GM12872 (cell line): Measurements from ENCODE around the gene LRRC27.
A peak's percentile ranks its signal among the peaks of the same experiment; 100 is the strongest.

ENCODE experiments used
- CTCF ChIP-seq: IDR thresholded peaks from 3 replicates; pipeline ENCODE4 v1.5.1; 2011; ENCODE audit warnings: low read depth, mild to moderate bottlenecking, low read length, moderate library complexity; ENCODE audit not compliant: insufficient read depth

The LRRC27 gene

DNA sequence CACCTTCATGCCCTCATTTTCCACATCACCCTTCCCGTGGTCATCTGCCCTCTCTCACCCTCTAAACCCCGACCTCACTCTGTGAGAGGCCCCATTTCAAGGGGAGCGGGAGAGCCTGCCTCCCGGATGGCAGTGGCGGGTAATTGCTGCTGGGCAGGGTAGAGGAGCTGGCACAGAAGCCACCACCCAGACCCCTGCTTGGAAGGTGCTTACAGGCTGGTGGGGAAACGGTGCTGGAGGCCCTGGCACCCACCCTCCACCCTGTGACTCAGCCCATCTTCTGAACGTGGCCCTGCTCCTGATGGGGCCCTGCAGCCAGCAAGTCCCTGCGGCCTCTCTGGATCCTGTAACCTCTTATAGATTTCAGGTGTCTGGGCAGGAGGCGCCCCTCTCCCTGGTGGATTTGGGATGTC lies 54.4 kb downstream of the LRRC27 start:
- TF ChIP-seq CTCF = no peak

GRCh38 chr10:132387764-132388210 lies 55.8 kb downstream of the LRRC27 start:
- TF ChIP-seq CTCF = peak; percentile 64; the same call in 2 of the 3 replicates

DNA sequence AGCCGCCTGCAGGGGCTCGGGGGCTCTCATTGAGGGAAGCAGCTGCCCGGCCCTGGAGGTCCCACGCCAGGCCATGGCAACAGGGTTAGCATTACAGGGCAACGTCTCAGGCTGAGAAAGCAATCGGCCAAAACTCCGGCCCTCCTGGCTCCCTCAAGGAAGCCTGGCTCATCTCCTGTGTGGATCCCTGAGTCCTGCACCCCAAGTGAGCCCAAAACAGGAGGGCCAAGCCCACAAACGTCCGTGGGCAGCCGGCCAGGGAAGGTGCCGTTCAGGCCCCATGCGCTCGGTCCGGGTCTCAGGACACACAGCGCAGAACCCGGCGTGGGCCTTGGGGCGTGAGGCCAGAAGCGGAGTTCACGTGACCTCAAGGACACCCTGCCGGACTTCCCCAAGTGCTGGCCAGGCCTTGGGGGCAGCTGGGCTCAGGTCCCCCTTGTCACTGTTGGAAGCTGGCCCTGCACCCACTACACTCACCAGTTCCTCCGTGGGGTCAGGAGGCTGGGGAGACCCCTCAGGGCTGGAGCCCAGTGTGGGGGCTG lies 57.0 kb downstream of the LRRC27 start:
- TF ChIP-seq CTCF = no peak

GRCh38 chr10:132389433-132390169 lies 57.6 kb downstream of the LRRC27 start:
- TF ChIP-seq CTCF = no peak

DNA sequence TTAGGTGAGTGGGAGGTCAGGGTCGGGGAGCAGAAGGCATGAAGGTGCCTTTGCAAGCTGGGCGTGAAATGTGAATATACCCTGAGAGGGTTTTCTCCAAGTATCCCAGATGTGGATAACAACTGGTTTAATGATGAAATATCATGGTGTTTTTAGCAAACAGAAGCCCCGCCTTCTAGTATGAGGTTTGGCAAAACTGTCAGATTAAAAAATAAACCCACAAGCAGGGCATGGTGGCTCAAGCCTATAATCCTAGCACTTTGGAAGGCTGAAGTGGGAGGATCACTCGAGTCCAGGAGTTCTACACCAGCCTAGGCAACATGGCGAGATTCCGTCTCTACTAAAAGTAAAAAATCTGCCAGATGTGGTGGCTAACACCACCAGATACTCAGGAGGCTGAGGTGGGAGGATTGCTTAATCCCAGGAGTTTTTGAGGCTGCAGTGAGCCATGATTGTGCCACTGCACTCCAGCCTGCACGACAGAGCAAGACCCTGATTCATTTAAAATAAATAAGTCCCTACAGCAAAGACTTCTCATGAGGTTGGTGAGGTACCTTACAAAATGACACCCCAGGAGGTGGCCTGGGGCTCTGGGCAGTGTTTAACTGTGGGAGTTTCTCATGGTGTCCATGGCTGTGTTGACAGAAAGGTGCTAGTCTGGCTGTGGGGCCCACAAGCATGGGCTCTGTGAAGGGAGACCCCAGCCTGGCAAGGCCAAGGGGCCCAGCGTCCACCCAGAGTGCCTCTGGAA lies 58.4 kb downstream of the LRRC27 start:
- TF ChIP-seq CTCF = no peak

- no peak for TF ChIP-seq CTCF
Observed at GRCh38 chr10:132390921-132391675, 59.1 kb downstream of the LRRC27 start.

- TF ChIP-seq CTCF = no peak
Observed at GRCh38 chr10:132391676-132392020, 59.7 kb downstream of the LRRC27 start.
